ENCODE data around the gene FRMD5.
"Not testable (repeated sequence)": the region's sequence is repeated elsewhere in the genome, so short reads cannot be mapped to it uniquely, and the experiment has no call there.

Gene FRMD5

GRCh38 chr15:43845421-43845820 is 349.6 kb downstream of the FRMD5 start:
- no peak for DNase-seq (ENCODE audit: low read depth in 3 of 3)

DNA sequence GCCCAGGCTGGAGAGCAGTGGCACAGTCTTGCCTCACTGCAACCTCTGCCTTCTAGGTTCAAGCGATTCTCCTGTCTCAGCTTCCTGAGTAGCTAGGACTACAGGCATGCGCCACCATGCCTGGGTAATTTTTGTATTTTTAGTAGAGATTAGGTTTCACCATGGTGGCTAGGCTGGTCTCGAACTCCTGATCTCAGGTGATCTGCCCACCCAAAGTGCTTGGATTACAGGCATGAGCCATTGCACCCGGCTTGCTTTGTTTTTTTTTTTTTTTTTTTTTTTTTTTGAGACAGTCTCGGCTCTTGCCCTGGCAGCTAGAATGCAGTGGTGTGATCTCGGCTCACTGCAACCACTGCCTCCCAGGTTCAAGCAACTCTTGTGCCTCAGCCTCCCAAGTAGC is 362.6 kb downstream of the FRMD5 start:
- not testable (repeated sequence) for DNase-seq (ENCODE audit: low read depth in 3 of 3)

DNA sequence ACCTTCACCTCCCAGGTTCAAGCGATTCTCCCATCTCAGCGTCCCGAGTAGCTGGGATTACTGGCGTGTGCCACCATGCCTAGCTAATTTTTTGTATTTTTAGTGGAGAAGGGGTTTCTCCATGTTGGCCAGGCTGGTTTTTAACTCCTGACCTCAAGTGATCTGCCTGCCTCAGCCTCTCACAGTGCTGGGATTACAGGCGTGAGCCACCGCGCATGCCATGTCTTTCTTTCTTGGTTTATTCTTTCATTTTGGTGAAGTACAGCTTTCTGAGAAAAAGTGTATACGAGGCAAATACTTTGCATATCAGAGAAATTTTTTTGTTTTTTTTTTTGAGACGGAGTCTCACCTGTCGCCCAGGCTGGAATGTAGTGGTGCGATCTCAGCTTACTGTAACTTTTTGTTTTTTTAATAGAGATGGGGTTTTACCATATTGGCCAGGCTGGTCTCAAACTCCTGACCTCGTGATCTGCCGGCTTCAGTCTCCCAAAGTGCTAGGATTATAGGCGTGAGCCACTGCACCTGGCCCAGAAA is 363.5 kb downstream of the FRMD5 start:
- not testable (repeated sequence) for DNase-seq (ENCODE audit: low read depth in 3 of 3)

- not testable (repeated sequence) for DNase-seq (ENCODE audit: low read depth in 3 of 3)
Measured at GRCh38 chr15:43830691-43831275, 364.3 kb downstream of the FRMD5 start.

- DNase-seq (ENCODE audit: low read depth in 3 of 3) = not testable (repeated sequence)
Measured at GRCh38 chr15:43829951-43830540, 365.0 kb downstream of the FRMD5 start.

GRCh38 chr15:43828061-43828657 is 366.9 kb downstream of the FRMD5 start:
- DNase-seq (ENCODE audit: low read depth in 3 of 3) = peak in 1 of 3 experiments; percentile 19

DNA sequence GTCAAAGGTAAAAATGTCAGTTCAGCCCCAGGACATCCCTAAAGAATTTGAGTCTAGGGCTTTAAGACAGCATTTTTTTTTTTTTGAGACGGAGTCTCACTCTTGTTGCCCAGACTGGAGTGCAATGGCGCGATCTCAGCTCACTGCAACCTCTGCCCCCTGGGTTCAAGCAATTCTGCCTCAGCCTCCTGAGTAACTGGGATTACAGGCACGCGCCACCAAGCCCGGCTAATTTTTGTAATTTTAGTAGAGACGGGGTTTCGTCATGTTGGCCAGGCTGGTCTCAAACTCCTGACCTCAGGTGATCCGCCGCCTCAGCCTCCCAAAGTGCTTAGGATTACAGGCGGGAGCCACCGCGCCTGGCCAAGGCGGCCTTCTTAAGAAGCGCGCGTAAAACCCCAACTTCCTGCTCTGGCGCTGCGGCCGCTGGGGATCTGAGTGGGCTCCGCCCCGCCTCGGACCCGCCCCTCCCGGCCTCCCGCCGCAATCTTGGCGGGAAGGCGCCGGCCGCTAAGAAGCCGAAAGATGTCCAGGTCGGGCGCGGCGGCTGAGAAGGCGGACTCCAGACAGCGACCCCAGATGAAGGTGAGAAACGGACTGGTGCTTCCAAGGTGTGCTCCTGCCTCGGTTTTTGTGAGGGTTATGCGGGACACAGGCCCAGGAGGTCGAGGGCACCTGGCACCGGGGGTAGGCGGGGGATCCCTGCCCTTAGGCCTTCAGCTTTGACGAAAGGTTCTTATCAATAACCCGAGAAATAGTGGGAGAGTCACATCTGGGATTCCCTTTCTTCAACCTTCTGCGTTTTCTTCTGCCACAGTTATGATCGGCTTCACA is 368.3 kb downstream of the FRMD5 start, which contains the start of gene WDR76:
Gene WDR76 (plus strand): TSS at position 495 of the 834 bp plus-strand sequence. CDS start 31 bp downstream, at position 526.
- peak; percentile 62 to 86 (median 63) for DNase-seq (ENCODE audit: low read depth in 3 of 3)

- no peak for DNase-seq (ENCODE audit: low read depth in 3 of 3)
Measured at GRCh38 chr15:43826029-43826507, 369.0 kb downstream of the FRMD5 start.

- not testable (repeated sequence) for DNase-seq (ENCODE audit: low read depth in 3 of 3)
Measured at GRCh38 chr15:43825305-43825704, 369.8 kb downstream of the FRMD5 start.

- peak; percentile 83 to 90 (median 90) for DNase-seq (ENCODE audit: low read depth in 3 of 3)
Measured at GRCh38 chr15:43824302-43825246, 370.5 kb downstream of the FRMD5 start, which contains the start of gene MFAP1. TSS of gene MFAP1 (minus strand) at chr15:43824690. CDS start at chr15:43824569, 121 bp downstream.

- no peak for DNase-seq (ENCODE audit: low read depth in 3 of 3)
Measured at GRCh38 chr15:43821505-43821904, 373.6 kb downstream of the FRMD5 start.

All from stimulated activated CD4-positive, alpha-beta T cell treated with anti-CD3 and anti-CD28 coated beads, TNF-alpha, amount 100 ng/mL, for 24 hours (primary cell).